ENCODE results near the gene PRRC2C. TPM values are rescaled to one million over a fixed set of nuclear protein-coding genes. Genes with fewer than 3 reads are reported as not detected.

PRRC2C gene
- total RNA-seq, 1 experiment from 2014 or later: 199 TPM

DNA sequence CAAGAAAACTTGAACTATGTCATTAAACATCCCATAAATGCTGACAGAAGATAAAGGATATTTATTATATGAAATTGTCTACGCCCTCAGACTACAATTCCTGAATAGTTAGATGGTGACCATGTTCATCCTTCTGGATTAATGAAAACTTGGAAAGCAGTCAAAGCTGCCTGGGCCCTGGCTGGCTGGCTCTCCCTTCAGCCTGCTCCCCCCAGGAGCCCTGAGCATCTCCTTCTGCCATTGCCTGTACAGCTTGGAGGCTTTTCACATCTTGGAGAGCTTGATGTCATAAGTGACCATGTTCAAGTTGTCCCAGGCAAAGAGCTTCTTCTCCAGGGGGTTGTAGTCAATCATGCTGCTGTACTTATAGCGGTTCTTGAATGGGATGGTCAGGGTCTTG, 150.3 kb downstream of the PRRC2C start:
- Histone ChIP-seq H3K27me3 (ENCODE audit: low read length) (peaks cover 52% of the 10 kb centered on the region), H4K20me1 (ENCODE audit: low read length) (no peaks in the 10 kb centered on the region), H3K36me3 (ENCODE audit: low read depth, low read length) (no peaks in the 10 kb centered on the region), H3F3A (ENCODE audit: low read length, unreplicated experiment) (no peaks in the 10 kb centered on the region), H3K4me1 (ENCODE audit: insufficient read depth, low read length) (no peaks in the 10 kb centered on the region), H3K4me3 (ENCODE audit: low read length) (no peak overlapping the region), H3K9ac (ENCODE audit: low read length) (no peak overlapping the region), H2AFZ (ENCODE audit: low read length) (no peak overlapping the region), H3K27ac (ENCODE audit: low read length) (no peak overlapping the region), H3K9me2 (replicated peaks; ENCODE audit: low read length) (no peaks in the 10 kb centered on the region), H3K4me2 (ENCODE audit: low read length) (no peak overlapping the region), H3K79me2 (ENCODE audit: low read length) (no peaks in the 10 kb centered on the region), H3K9me3 (ENCODE audit: low read length) (no peaks in the 10 kb centered on the region)
- ChIA-PET CTCF (no interaction called here), POLR2A (ENCODE audit: unreplicated experiment) (no interaction called here)
- intact Hi-C loops (cut with micrococcal nuclease): no loop called here
- no peak for ATAC-seq
- TF ChIP-seq EZH2phosphoT487 (IDR thresholded peaks at IDR 0.05; ENCODE audit: borderline replicate concordance, low read length) (no peak), EZH2 (IDR thresholded peaks at IDR 0.05; ENCODE audit: low read length, unreplicated experiment) (no peak)
- TF ChIP-seq, protein P1, sequence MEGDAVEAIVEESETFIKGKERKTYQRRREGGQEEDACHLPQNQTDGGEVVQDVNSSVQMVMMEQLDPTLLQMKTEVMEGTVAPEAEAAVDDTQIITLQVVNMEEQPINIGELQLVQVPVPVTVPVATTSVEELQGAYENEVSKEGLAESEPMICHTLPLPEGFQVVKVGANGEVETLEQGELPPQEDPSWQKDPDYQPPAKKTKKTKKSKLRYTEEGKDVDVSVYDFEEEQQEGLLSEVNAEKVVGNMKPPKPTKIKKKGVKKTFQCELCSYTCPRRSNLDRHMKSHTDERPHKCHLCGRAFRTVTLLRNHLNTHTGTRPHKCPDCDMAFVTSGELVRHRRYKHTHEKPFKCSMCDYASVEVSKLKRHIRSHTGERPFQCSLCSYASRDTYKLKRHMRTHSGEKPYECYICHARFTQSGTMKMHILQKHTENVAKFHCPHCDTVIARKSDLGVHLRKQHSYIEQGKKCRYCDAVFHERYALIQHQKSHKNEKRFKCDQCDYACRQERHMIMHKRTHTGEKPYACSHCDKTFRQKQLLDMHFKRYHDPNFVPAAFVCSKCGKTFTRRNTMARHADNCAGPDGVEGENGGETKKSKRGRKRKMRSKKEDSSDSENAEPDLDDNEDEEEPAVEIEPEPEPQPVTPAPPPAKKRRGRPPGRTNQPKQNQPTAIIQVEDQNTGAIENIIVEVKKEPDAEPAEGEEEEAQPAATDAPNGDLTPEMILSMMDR (conservative IDR thresholded peaks at IDR 0.05; ENCODE audit: low read depth, low read length): no peak
- DNase-seq: no peak
- no TSS peak for BruUV-seq (replicated peaks)

DNA sequence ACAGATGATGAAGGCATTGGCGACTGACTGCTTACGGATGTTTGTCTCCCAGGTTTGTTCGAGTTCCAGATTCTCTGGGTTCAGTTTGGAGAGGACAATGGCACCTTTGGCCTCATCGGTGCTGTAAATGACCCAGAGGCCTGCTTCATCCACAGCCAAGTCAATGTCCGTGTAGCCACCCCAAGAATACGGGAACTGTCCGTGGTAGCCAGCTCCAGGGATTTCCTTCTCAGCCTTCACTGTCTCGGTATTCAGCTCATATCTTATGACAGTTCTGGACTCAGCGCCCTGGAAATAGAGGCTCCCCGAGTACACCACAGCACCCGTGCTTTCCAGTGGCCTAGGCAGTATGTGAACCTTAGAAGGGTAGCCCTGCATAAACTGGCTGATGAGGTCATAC, 150.8 kb downstream of the PRRC2C start:
- ATAC-seq (no peak), DNase-seq (peak; percentile 33)
- Histone ChIP-seq H3K9ac (ENCODE audit: low read length) (no peak overlapping the region), H3K36me3 (ENCODE audit: low read depth, low read length) (no peaks in the 10 kb centered on the region), H3K9me2 (replicated peaks; ENCODE audit: low read length) (no peaks in the 10 kb centered on the region), H3K79me2 (ENCODE audit: low read length) (no peaks in the 10 kb centered on the region), H2AFZ (ENCODE audit: low read length) (no peak overlapping the region), H3K27me3 (ENCODE audit: low read length) (peaks cover 50% of the 10 kb centered on the region), H4K20me1 (ENCODE audit: low read length) (no peaks in the 10 kb centered on the region), H3F3A (ENCODE audit: low read length, unreplicated experiment) (no peaks in the 10 kb centered on the region), H3K4me2 (ENCODE audit: low read length) (no peak overlapping the region), H3K27ac (ENCODE audit: low read length) (no peak overlapping the region), H3K4me3 (ENCODE audit: low read length) (no peak overlapping the region), H3K4me1 (ENCODE audit: insufficient read depth, low read length) (no peaks in the 10 kb centered on the region), H3K9me3 (ENCODE audit: low read length) (no peaks in the 10 kb centered on the region)
- POLR2A ChIA-PET (ENCODE audit: unreplicated experiment): no interaction called here
- CTCF ChIA-PET: no interaction called here
- TF ChIP-seq EZH2phosphoT487 (IDR thresholded peaks at IDR 0.05; ENCODE audit: borderline replicate concordance, low read length) (no peak), EZH2 (IDR thresholded peaks at IDR 0.05; ENCODE audit: low read length, unreplicated experiment) (no peak)
- TF ChIP-seq, protein P1 (conservative IDR thresholded peaks at IDR 0.05; ENCODE audit: low read depth, low read length): no peak
- intact Hi-C loops (cut with micrococcal nuclease): no loop called here
- BruUV-seq (replicated peaks): no TSS peak

DNA sequence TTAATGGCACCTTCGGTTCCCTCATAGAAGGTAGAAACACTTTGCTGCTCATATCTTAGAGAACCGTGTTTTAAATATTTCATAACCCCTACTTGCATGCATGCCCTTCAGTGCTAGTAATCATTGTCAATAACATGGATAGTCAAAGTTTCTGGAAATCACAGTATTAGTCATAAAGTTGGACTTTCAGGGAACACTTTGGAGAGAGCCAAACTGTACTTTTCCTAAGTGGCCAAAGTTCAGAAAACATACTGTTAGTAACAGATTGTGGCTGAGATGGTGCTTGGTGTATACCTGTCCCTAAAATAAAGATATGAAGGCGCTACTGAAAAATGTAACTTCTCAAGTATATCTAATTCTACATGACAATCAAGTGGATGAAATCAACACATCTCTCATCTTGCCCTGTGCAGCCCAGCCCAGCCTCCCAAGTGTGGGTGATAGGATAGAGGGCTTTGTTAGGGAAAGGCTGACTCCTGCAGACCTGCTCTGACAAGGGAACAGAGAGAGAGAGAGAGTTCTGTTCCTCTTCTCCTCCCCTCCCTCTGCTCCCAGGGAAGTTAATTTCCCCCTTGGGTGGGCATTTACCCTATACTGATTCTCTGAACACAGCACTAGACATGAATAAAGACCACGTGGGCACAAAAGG, 152.7 kb downstream of the PRRC2C start:
- Histone ChIP-seq H3K9ac (ENCODE audit: low read length) (no peak overlapping the region), H3F3A (ENCODE audit: low read length, unreplicated experiment) (no peaks in the 10 kb centered on the region), H3K4me2 (ENCODE audit: low read length) (no peak overlapping the region), H3K79me2 (ENCODE audit: low read length) (no peaks in the 10 kb centered on the region), H3K4me1 (ENCODE audit: insufficient read depth, low read length) (no peaks in the 10 kb centered on the region), H3K9me2 (replicated peaks; ENCODE audit: low read length) (no peaks in the 10 kb centered on the region), H2AFZ (ENCODE audit: low read length) (no peak overlapping the region), H4K20me1 (ENCODE audit: low read length) (no peaks in the 10 kb centered on the region), H3K9me3 (ENCODE audit: low read length) (no peaks in the 10 kb centered on the region), H3K27me3 (ENCODE audit: low read length) (peaks cover 34% of the 10 kb centered on the region), H3K36me3 (ENCODE audit: low read depth, low read length) (no peaks in the 10 kb centered on the region), H3K27ac (ENCODE audit: low read length) (no peak overlapping the region), H3K4me3 (ENCODE audit: low read length) (no peak overlapping the region)
- TF ChIP-seq EZH2 (IDR thresholded peaks at IDR 0.05; ENCODE audit: low read length, unreplicated experiment) (no peak), EZH2phosphoT487 (IDR thresholded peaks at IDR 0.05; ENCODE audit: borderline replicate concordance, low read length) (no peak)
- TF ChIP-seq, protein P1 (conservative IDR thresholded peaks at IDR 0.05; ENCODE audit: low read depth, low read length): no peak
- BruUV-seq (replicated peaks): no TSS peak
- ChIA-PET POLR2A (ENCODE audit: unreplicated experiment) (no interaction called here), CTCF (no interaction called here)
- peak; percentile 7; the same call in 1 of the 2 replicates for ATAC-seq
- no peak for DNase-seq
- intact Hi-C loops (cut with micrococcal nuclease): no loop called here

All from PC-3 (cell line).